Breast epithelium (tissue), 3 donors: ENCODE measurements around the gene BBS7.

Experiments
- POLR2A ChIP-seq: fragments of 450-650 bp; IDR thresholded peaks from one replicate; pipeline ENCODE4 v1.6.1; 2016; ENCODE audit warnings: antibody characterized with exemption, mild to moderate bottlenecking, moderate library complexity
- POLR2AphosphoS5 ChIP-seq, 3 donors: sonication (generic); formaldehyde crosslinking; IDR thresholded peaks; one replicate each; pipeline ENCODE4 v1.6.1; 2017; ENCODE audit warnings: antibody characterized with exemption in 3 of 3
- TF ChIP-seq, protein P1 (sequence below), 3 donors: fragments of 450-650 bp; IDR thresholded peaks; one replicate each; pipeline ENCODE4 v1.5.1; 2016 to 2017; ENCODE audit warnings: antibody characterized with exemption in 3 of 3, mild to moderate bottlenecking in 3 of 3, moderate library complexity in 3 of 3

DNA sequence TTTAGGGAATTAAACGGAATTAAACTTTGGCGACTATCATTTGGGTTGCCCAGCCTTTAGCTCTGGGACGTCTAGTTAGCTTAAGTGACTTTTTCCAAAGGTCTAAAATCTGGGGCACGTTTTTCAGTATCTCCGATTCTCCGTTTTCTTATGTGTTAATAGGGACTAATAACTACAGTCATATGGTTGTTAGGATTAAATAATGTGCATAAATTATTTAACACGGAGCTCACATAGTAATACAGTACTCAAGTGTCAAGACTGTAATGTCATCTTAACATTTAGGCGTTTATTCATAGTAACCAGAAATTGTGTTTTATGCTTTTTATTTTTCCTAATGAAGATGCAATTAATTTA, 46.1 kb downstream of the BBS7 start:
- TF ChIP-seq, protein P1, sequence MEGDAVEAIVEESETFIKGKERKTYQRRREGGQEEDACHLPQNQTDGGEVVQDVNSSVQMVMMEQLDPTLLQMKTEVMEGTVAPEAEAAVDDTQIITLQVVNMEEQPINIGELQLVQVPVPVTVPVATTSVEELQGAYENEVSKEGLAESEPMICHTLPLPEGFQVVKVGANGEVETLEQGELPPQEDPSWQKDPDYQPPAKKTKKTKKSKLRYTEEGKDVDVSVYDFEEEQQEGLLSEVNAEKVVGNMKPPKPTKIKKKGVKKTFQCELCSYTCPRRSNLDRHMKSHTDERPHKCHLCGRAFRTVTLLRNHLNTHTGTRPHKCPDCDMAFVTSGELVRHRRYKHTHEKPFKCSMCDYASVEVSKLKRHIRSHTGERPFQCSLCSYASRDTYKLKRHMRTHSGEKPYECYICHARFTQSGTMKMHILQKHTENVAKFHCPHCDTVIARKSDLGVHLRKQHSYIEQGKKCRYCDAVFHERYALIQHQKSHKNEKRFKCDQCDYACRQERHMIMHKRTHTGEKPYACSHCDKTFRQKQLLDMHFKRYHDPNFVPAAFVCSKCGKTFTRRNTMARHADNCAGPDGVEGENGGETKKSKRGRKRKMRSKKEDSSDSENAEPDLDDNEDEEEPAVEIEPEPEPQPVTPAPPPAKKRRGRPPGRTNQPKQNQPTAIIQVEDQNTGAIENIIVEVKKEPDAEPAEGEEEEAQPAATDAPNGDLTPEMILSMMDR (IDR thresholded peaks at IDR 0.05), result no peak
- TF ChIP-seq POLR2AphosphoS5 (IDR thresholded peaks at IDR 0.05) (no peak), POLR2A (no peak)
